GM12878 (cell line): ENCODE results near the gene DDX23. TPM values are rescaled to one million over a fixed set of nuclear protein-coding genes. Genes with fewer than 3 reads are reported as not detected.

Experiments used
- ATAC-seq: fragments of 200-7000 bp; cut with Tn5 transposase; 3 replicates; pipeline ENCODE4 v1.9.1; 2020; ENCODE audit warnings: mild to moderate bottlenecking, moderate library complexity
- BruUV-seq: library from RNA; stranded (reverse); fragments of 400-500 nt; replicated peaks from 2 replicates; lab custom pipeline; 2021; lab: Mats Ljungman, UMichigan
- CTCF ChIA-PET: fragments of 300-600 bp; sonication (Branson Sonifier 250); formaldehyde crosslinking; extraction: SDS; loops from one replicate; lab custom pipeline; 2021; ENCODE audit warnings: inconsistent platforms; lab: Yijun Ruan, JAX
- POLR2A ChIA-PET: fragments of 350-600 bp; formaldehyde crosslinking; extraction: SDS; loops from one replicate; lab custom pipeline; 2021; ENCODE audit warnings: inconsistent platforms; lab: Charles Lee
- RAD21 ChIA-PET: fragments of 300-600 bp; sonication (Branson Sonifier 250); formaldehyde crosslinking; loops from one replicate; lab custom pipeline; 2023; ENCODE audit warnings: antibody characterized with exemption; ENCODE audit not compliant: unreplicated experiment; lab: Charles Lee
- SMC1A ChIA-PET: fragments of 300-600 bp; sonication (Branson Sonifier 250); formaldehyde crosslinking; loops from one replicate; lab custom pipeline; 2023; ENCODE audit not compliant: unreplicated experiment, uncharacterized antibody; lab: Charles Lee
- DNase-seq: peaks from one replicate; pipeline ENCODE4 v3.0.0-alpha.2; 2011; ENCODE audit warnings: low read depth, low spot score
- FAIRE-seq: peaks from 3 replicates; lab custom pipeline; 2011; peaks lifted over from hg19 to GRCh38; lab: Jason Lieb, UNC
- H2AFZ ChIP-seq: 2 replicates; pipeline ENCODE4 v1.6.0; 2011; ENCODE audit warnings: low read depth, low read length, control low read depth; ENCODE audit not compliant: control insufficient read depth
- H3K27ac ChIP-seq: 2 replicates; pipeline ENCODE4 v1.5.1; 2011; ENCODE audit warnings: control low read depth; ENCODE audit not compliant: control insufficient read depth, insufficient read depth
- H3K27me3 ChIP-seq, 2 experiments: replicated peaks in 1 of 2; 2 replicates each; pipeline versions ENCODE4 v1.6.0 to v1.6.1; 2011; ENCODE audit warnings: low read length in 1 of 2; ENCODE audit not compliant: control insufficient read depth in 2 of 2, insufficient read depth in 2 of 2
- H3K36me3 ChIP-seq, 2 experiments: 2 replicates each; pipeline ENCODE4 v1.5.1; 2011; ENCODE audit warnings: low read length in 1 of 2; ENCODE audit not compliant: control insufficient read depth in 2 of 2, insufficient read depth in 2 of 2
- H3K4me1 ChIP-seq: 2 replicates; pipeline ENCODE4 v1.6.1; 2011; ENCODE audit warnings: mild to moderate bottlenecking, low read length, moderate library complexity, mixed read lengths; ENCODE audit not compliant: control insufficient read depth, insufficient read depth
- H3K4me2 ChIP-seq: 2 replicates; pipeline ENCODE4 v1.6.0; 2011; ENCODE audit warnings: control low read depth; ENCODE audit not compliant: control insufficient read depth, insufficient read depth
- H3K4me3 ChIP-seq: fragments of 200-600 bp; sonication (generic); 2 replicates; pipeline ENCODE4 v1.5.1; 2016
- H3K79me2 ChIP-seq: 2 replicates; pipeline ENCODE4 v1.6.0; 2011; ENCODE audit warnings: low read length; ENCODE audit not compliant: control insufficient read depth, insufficient read depth
- H3K9ac ChIP-seq: 2 replicates; pipeline ENCODE4 v1.8.0; 2011; ENCODE audit warnings: low read length, control low read depth, mixed read lengths; ENCODE audit not compliant: control insufficient read depth, insufficient read depth
- H3K9me3 ChIP-seq: replicated peaks from 3 replicates; pipeline ENCODE4 v1.5.1; 2011; ENCODE audit warnings: mild to moderate bottlenecking, low read length; ENCODE audit not compliant: control insufficient read depth, insufficient read depth
- H4K20me1 ChIP-seq: 2 replicates; pipeline ENCODE4 v1.6.0; 2011; ENCODE audit not compliant: control insufficient read depth, insufficient read depth
- CTCF ChIP-seq, 3 experiments: IDR thresholded peaks in 2 of 3; conservative IDR thresholded peaks in 1 of 3; 2 replicates each; pipeline ENCODE4 v1.5.1; 2011; ENCODE audit warnings: low read depth in 3 of 3, low read length in 3 of 3, mild to moderate bottlenecking in 3 of 3, control low read depth in 2 of 3, moderate library complexity in 2 of 3, inconsistent platforms in 1 of 3, mixed read lengths in 1 of 3; ENCODE audit not compliant: control insufficient read depth in 2 of 3, insufficient read depth in 1 of 3; ENCODE audit errors: extremely low read depth in 1 of 3
- CUX1 ChIP-seq: IDR thresholded peaks from 2 replicates; pipeline ENCODE4 v1.6.1; 2012; ENCODE audit warnings: improper control_type of control experiment, low read depth, low read length; ENCODE audit not compliant: insufficient replicate concordance
- EED ChIP-seq: sonication (generic); IDR thresholded peaks from 2 replicates; pipeline ENCODE4 v1.6.1; 2016; ENCODE audit warnings: antibody characterized with exemption, low read depth
- LARP7 ChIP-seq: fragments of 450-650 bp; IDR thresholded peaks from 2 replicates; pipeline ENCODE4 v1.6.1; 2017; ENCODE audit warnings: mild to moderate bottlenecking
- RELB ChIP-seq: fragments of 450-650 bp; IDR thresholded peaks from 2 replicates; pipeline ENCODE4 v1.6.1; 2017; ENCODE audit warnings: low read depth, mild to moderate bottlenecking, moderate library complexity
- SUPT20H ChIP-seq: IDR thresholded peaks from 2 replicates; pipeline ENCODE4 v1.6.1; 2011; ENCODE audit warnings: low read depth, mild to moderate bottlenecking, low read length, moderate library complexity, borderline replicate concordance; ENCODE audit not compliant: control insufficient read depth
- WGBS: methylation state at CpG from one replicate; pipeline ENCODE4 v1.1.6; 2016; ENCODE audit warnings: low lambda C conversion rate; ENCODE audit not compliant: insufficient replicate concordance, insufficient coverage; ENCODE audit errors: missing lambda C conversion rate; 5-methylcytosine and 5-hydroxymethylcytosine counted together
- in situ Hi-C: fragments of 300-500 bp; cut with MboI; formaldehyde crosslinking; loops from 9 replicates; pipeline ENCODE4 v1.14.3; 2018; ENCODE audit warnings: mixed read lengths
- intact Hi-C: fragments of 100-400 bp; cut with micrococcal nuclease; formaldehyde crosslinking; loops from one replicate; pipeline ENCODE4 v1.14.2; 2022; ENCODE audit not compliant: unreplicated experiment
- polyA plus RNA-seq, 11 experiments: library from polyadenylated mRNA; depleted of rRNA in 4 of 11; unstranded in 6 of 11; stranded (reverse) in 5 of 11; fragments of >200 nt; fragmentation: Nextera tagmentation in 4 of 11; fragmentation: Illumina TruSeq in 1 of 11; extraction: Ambion mirVana in 4 of 11; extraction: Trizol in 1 of 11; gene quantifications; 1 replicate in 1 of 11; 2 replicates in 10 of 11; pipeline versions ENCODE4 v1.2.1 to v1.2.3, GENCODE V29; 2011 to 2016; ENCODE audit warnings: inconsistent platforms in 2 of 11, missing spikeins in 2 of 11, low read depth in 1 of 11
- total RNA-seq, 4 experiments: library from RNA; depleted of rRNA in 3 of 4; stranded (reverse); fragments of >200 nt in 3 of 4; fragmentation: Illumina TruSeq in 1 of 4; extraction: Trizol in 1 of 4; gene quantifications; 2 replicates each; pipeline versions ENCODE4 v1.2.1 to v1.2.3, GENCODE V29; 2013 to 2021

The DDX23 gene
- total and polyA plus RNA-seq, 10 of the 15 experiments (the other 5 are each of a cell fraction or from before 2014, with no cell fraction given): 25.8 to 107 (median 77.4) TPM

GRCh38 chr12:48838048-48838447, 13.9 kb downstream of the DDX23 start (continued):
- TF ChIP-seq CUX1 (no peak), RELB (no peak)

GRCh38 chr12:48832321-48833060, 19.5 kb downstream of the DDX23 start:
- H3K27me3 ChIP-seq: no peaks in the 10 kb centered on the region
- no peak for ATAC-seq
- no peak for DNase-seq
- H2AFZ ChIP-seq: no peak overlapping the region
- SMC1A ChIA-PET: no interaction called here
- POLR2A ChIA-PET: interaction anchor here (0.6 kb wide), 1 partner anchor 126 kb away, joined by 3 read pairs; no protein-coding TSS in a partner anchor
- H4K20me1 ChIP-seq: no peaks in the 10 kb centered on the region
- intact Hi-C loops (no loop called here), in situ Hi-C loops (no loop called here)
- H3K36me3 ChIP-seq: peaks cover 52 to 56% of the 10 kb centered on the region in 2 experiments
- H3K79me2 ChIP-seq: no peaks in the 10 kb centered on the region
- H3K4me3 ChIP-seq: no peak overlapping the region
- H3K4me2 ChIP-seq: no peak overlapping the region
- H3K4me1 ChIP-seq: no peaks in the 10 kb centered on the region
- BruUV-seq: no TSS peak
- 94% methylated on average over 12 of the region's 12 CpGs for WGBS
- H3K9ac ChIP-seq: no peak overlapping the region
- no peaks in the 10 kb centered on the region for H3K9me3 ChIP-seq
- RAD21 ChIA-PET: no interaction called here
- FAIRE-seq: no peak
- H3K27ac ChIP-seq: no peak overlapping the region
- CTCF ChIA-PET: interaction anchor here (1.3 to 2.4 kb wide), 2 partner anchors 18 to 20 kb away, joined by 5 to 8 read pairs; partner anchors contain the start of gene DDX23
- no peak for TF ChIP-seq CTCF (IDR thresholded peaks at IDR 0.05 in 2 of 3, conservative IDR thresholded peaks at IDR 0.05 in 1 of 3; ENCODE audit: control insufficient read depth in 2 of 3, extremely low read depth in 1 of 3, insufficient read depth in 1 of 3, low read depth in 3 of 3, low read length in 3 of 3)
- TF ChIP-seq LARP7: no peak
- no peak for TF ChIP-seq EED
- TF ChIP-seq SUPT20H: no peak
